ENCODE results near the gene RNF152.

- TF ChIP-seq CTCF (IDR thresholded peaks at IDR 0.05) (no peak), POLR2A (IDR thresholded peaks at IDR 0.05) (no peak), POLR2AphosphoS5 (IDR thresholded peaks at IDR 0.05) (no peak)
These were observed 120.9 kb downstream of the RNF152 start for GRCh38 chr18:61771861-61772260.

Measured in sigmoid colon (tissue), 4 donors.